Astrocyte (in vitro differentiated cells and primary cell): ENCODE results near the gene SMARCA2.

Experiments used
- CTCF ChIP-seq: IDR thresholded peaks from 2 replicates; pipeline ENCODE4 v1.5.1; 2011; ENCODE audit warnings: low read depth, mild to moderate bottlenecking, inconsistent platforms, low read length, moderate library complexity; ENCODE audit not compliant: insufficient read depth
- EZH2 ChIP-seq: IDR thresholded peaks from 2 replicates; pipeline ENCODE4 v1.6.1; 2012; ENCODE audit warnings: mild to moderate bottlenecking, low read length, inconsistent platforms; ENCODE audit not compliant: insufficient read depth

DNA sequence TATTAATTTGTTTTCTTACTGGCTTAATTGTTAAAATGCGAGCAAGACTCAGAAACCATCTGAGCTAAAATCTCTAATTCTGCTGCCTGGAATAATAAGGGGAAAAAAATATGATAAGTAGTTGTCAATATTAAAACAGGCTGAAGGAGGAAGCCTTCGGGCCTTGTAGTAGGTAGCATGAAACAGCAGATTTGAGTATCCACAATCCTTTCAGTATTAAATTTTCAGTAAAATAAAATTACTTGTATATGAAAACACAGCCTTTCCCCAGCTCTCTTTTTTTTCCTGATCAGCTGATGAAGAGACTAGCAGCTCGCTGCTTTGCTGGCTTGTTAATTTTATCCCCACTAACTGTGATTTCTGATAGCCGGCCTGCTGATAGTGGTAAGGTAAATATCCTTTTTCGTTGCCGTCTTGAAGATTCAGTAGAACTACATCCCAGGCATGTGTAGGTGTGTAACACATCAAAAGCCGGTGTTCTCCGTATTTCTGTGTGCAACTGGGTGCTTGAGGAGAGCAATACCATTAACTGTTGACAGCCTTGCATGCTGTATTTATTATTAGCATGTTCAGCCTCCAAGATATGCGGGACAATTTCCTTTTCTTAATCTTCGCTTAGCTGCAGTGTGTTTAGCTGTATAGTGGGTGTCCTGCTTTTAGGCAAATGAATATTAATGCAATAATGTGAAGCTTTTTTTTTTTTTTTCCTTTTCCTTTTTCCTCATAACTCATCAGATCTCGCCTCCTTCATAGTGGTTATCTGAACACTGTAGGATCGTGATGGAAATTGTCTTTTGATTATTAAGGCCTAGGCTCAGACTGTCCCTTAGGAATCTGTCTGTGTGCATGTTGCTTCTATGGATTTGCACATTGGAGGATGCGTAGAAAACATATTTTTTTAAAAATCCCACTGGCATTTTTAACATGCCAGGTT, 144.6 kb downstream of the SMARCA2 start:
- TF ChIP-seq CTCF (no peak), EZH2 (no peak)
